Keratinocyte (primary cell): Measurements from ENCODE around the gene ELOVL6. TPM values are rescaled to one million over a fixed set of nuclear protein-coding genes. Genes with fewer than 3 reads are reported as not detected.

ENCODE experiments used
- DNase-seq: peaks from one replicate; pipeline ENCODE4 v3.0.0-alpha.2; 2011; ENCODE audit warnings: low read depth, missing footprints, low spot score
- FAIRE-seq: peaks from 2 replicates; lab custom pipeline; 2011; peaks lifted over from hg19 to GRCh38; lab: Jason Lieb, UNC
- H2AFZ ChIP-seq: 2 replicates; pipeline ENCODE4 v1.6.0; 2012; ENCODE audit warnings: low read length, control low read depth, inconsistent platforms; ENCODE audit not compliant: control insufficient read depth
- H3K27ac ChIP-seq: 2 replicates; pipeline ENCODE4 v1.5.1; 2011; ENCODE audit warnings: low read length; ENCODE audit not compliant: control insufficient read depth, insufficient read depth
- H3K27me3 ChIP-seq: 3 replicates; pipeline ENCODE4 v1.6.0; 2011; ENCODE audit warnings: low read length; ENCODE audit not compliant: control insufficient read depth, insufficient read depth; ENCODE audit errors: extremely low read depth
- H3K36me3 ChIP-seq, 2 experiments: 2 replicates in 1 of 2; 3 replicates in 1 of 2; pipeline ENCODE4 v1.5.1; 2011; ENCODE audit warnings: low read length in 2 of 2, mild to moderate bottlenecking in 1 of 2; ENCODE audit not compliant: control insufficient read depth in 2 of 2, insufficient read depth in 2 of 2; ENCODE audit errors: extremely low read depth in 1 of 2
- H3K4me1 ChIP-seq: 3 replicates; pipeline ENCODE4 v1.5.1; 2011; ENCODE audit warnings: low read length; ENCODE audit not compliant: control insufficient read depth, insufficient read depth; ENCODE audit errors: extremely low read depth
- H3K4me2 ChIP-seq: 3 replicates; pipeline ENCODE4 v1.6.0; 2011; ENCODE audit warnings: low read depth, low read length; ENCODE audit not compliant: control insufficient read depth, insufficient read depth; ENCODE audit errors: extremely low read depth
- H3K4me3 ChIP-seq, 3 experiments: fragments of 200-600 bp in 1 of 3; sonication (generic) in 1 of 3; 2 replicates in 2 of 3; 3 replicates in 1 of 3; pipeline ENCODE4 v1.5.1; 2011 to 2016; ENCODE audit warnings: low read length in 3 of 3, mild to moderate bottlenecking in 3 of 3, control low read depth in 2 of 3, inconsistent platforms in 1 of 3, low read depth in 1 of 3, mixed read lengths in 1 of 3, mixed run types in 1 of 3, moderate library complexity in 1 of 3; ENCODE audit not compliant: control insufficient read depth in 2 of 3, insufficient read depth in 2 of 3; ENCODE audit errors: extremely low read depth in 1 of 3
- H3K79me2 ChIP-seq: 2 replicates; pipeline ENCODE4 v1.6.0; 2012; ENCODE audit warnings: low read length; ENCODE audit not compliant: control insufficient read depth, insufficient read depth
- H3K9ac ChIP-seq: 3 replicates; pipeline ENCODE4 v1.6.0; 2011; ENCODE audit warnings: low read length; ENCODE audit not compliant: control insufficient read depth, insufficient read depth; ENCODE audit errors: extremely low read depth
- H3K9me1 ChIP-seq: 3 replicates; pipeline ENCODE4 v1.6.0; 2011; ENCODE audit warnings: low read length; ENCODE audit not compliant: control insufficient read depth, insufficient read depth; ENCODE audit errors: extremely low read depth
- H3K9me3 ChIP-seq: 2 replicates; pipeline ENCODE4 v1.5.1; 2012; ENCODE audit warnings: low read depth, low read length; ENCODE audit not compliant: control insufficient read depth
- H4K20me1 ChIP-seq: 3 replicates; pipeline ENCODE4 v1.6.0; 2011; ENCODE audit warnings: low read length; ENCODE audit not compliant: control insufficient read depth, insufficient read depth; ENCODE audit errors: extremely low read depth
- EZH2 ChIP-seq: IDR thresholded peaks from one replicate; pipeline ENCODE4 v1.6.1; 2012; ENCODE audit warnings: inconsistent platforms, mild to moderate bottlenecking, low read length, moderate library complexity
- dilution Hi-C: fragments of 300-500 bp; cut with MboI; formaldehyde crosslinking; loops from one replicate; pipeline ENCODE4 v1.7.0; 2020; ENCODE audit warnings: low sequenced_read_pairs; ENCODE audit not compliant: extremely low pct_ligation_motif_present
- polyA plus RNA-seq, 5 experiments: library from polyadenylated mRNA; depleted of rRNA in 3 of 5; stranded (reverse) in 3 of 5; stranded (forward) in 1 of 5; unstranded in 1 of 5; fragments of >200 nt; gene quantifications; 1 replicate in 1 of 5; 2 replicates in 3 of 5; 3 replicates in 1 of 5; pipeline versions ENCODE4 v1.2.1 to v1.2.3, GENCODE V29; 2011 to 2012; ENCODE audit warnings: missing spikeins in 2 of 5, low read depth in 1 of 5, low replicate concordance in 1 of 5
- TF ChIP-seq, protein P1 (sequence below), 3 experiments: IDR thresholded peaks in 1 of 3; conservative IDR thresholded peaks in 1 of 3; optimal IDR thresholded peaks in 1 of 3; 2 replicates in 2 of 3; 3 replicates in 1 of 3; pipeline versions ENCODE3 to v1.5.1; 2011; ENCODE audit warnings: low read length in 3 of 3, mild to moderate bottlenecking in 3 of 3, moderate library complexity in 2 of 3, control low read depth in 1 of 3, inconsistent platforms in 1 of 3; ENCODE audit not compliant: insufficient read depth in 2 of 3; ENCODE audit errors: extremely low read depth in 1 of 3

ELOVL6 gene
- polyA plus RNA-seq, 1 donor (not counting 4 experiments of a cell fraction or from before 2014, with no cell fraction given) = 65.9 TPM

DNA sequence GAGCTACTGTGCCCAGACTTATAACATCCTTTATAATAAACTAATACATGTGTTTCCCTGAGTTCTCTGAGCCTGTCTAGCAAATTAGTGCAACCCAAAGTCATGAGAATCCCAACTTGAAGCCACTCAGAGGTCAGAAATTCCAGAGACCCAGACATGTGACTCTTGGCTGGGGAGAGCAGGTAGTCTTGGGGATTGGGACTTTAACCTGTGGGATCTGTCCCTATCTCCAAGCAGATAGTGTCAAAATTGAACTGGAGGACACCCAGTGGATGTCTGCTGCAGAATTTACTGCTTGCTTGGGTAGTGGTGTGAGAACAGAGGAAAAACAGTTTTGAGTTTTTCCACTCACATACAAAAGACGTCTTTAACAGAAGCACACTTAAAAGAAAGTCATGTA, 26.4 kb downstream of the ELOVL6 start:
- dilution Hi-C loops = no loop called here

GRCh38 chr4:110170861-110171260, 27.6 kb downstream of the ELOVL6 start:
- no peaks in the 10 kb centered on the region for H3K9me1 ChIP-seq
- peaks cover 0 to 4% of the 10 kb centered on the region in 2 experiments for H3K36me3 ChIP-seq
- FAIRE-seq = no peak

More for the DNA sequence above, 26.4 kb downstream of the ELOVL6 start:
- Histone ChIP-seq H3K4me1 (peaks cover under 1% of the 10 kb centered on the region), H3K79me2 (peaks cover 10% of the 10 kb centered on the region), H3K9me3 (no peaks in the 10 kb centered on the region), H3K4me3 (no peak overlapping the region), H4K20me1 (no peaks in the 10 kb centered on the region), H3K4me2 (no peak overlapping the region), H2AFZ (no peak overlapping the region), H3K27me3 (no peaks in the 10 kb centered on the region), H3K36me3 (peaks cover 0 to 5% of the 10 kb centered on the region in 2 experiments), H3K27ac (no peak overlapping the region), H3K9me1 (no peaks in the 10 kb centered on the region), H3K9ac (no peak overlapping the region)
- FAIRE-seq = no peak
- TF ChIP-seq, protein P1, sequence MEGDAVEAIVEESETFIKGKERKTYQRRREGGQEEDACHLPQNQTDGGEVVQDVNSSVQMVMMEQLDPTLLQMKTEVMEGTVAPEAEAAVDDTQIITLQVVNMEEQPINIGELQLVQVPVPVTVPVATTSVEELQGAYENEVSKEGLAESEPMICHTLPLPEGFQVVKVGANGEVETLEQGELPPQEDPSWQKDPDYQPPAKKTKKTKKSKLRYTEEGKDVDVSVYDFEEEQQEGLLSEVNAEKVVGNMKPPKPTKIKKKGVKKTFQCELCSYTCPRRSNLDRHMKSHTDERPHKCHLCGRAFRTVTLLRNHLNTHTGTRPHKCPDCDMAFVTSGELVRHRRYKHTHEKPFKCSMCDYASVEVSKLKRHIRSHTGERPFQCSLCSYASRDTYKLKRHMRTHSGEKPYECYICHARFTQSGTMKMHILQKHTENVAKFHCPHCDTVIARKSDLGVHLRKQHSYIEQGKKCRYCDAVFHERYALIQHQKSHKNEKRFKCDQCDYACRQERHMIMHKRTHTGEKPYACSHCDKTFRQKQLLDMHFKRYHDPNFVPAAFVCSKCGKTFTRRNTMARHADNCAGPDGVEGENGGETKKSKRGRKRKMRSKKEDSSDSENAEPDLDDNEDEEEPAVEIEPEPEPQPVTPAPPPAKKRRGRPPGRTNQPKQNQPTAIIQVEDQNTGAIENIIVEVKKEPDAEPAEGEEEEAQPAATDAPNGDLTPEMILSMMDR (optimal IDR thresholded peaks at IDR 0.05 in 1 of 3, IDR thresholded peaks at IDR 0.05 in 1 of 3, conservative IDR thresholded peaks at IDR 0.05 in 1 of 3; ENCODE audit: extremely low read depth in 1 of 3, insufficient read depth in 2 of 3, low read length in 3 of 3) = no peak
- TF ChIP-seq EZH2 = no peak
- DNase-seq = no peak

More at GRCh38 chr4:110170861-110171260, 27.6 kb downstream of the ELOVL6 start:
- Histone ChIP-seq H3K9me3 (no peaks in the 10 kb centered on the region), H3K4me2 (no peak overlapping the region), H3K9ac (no peak overlapping the region), H3K27ac (no peak overlapping the region), H4K20me1 (no peaks in the 10 kb centered on the region), H3K79me2 (peaks cover 6% of the 10 kb centered on the region), H3K27me3 (no peaks in the 10 kb centered on the region), H2AFZ (no peak overlapping the region), H3K4me3 (no peak overlapping the region), H3K4me1 (peaks cover 9% of the 10 kb centered on the region)
- DNase-seq = no peak
- dilution Hi-C loops = no loop called here
- no peak for TF ChIP-seq EZH2
- TF ChIP-seq, protein P1 (optimal IDR thresholded peaks at IDR 0.05 in 1 of 3, IDR thresholded peaks at IDR 0.05 in 1 of 3, conservative IDR thresholded peaks at IDR 0.05 in 1 of 3; ENCODE audit: extremely low read depth in 1 of 3, insufficient read depth in 2 of 3, low read length in 3 of 3) = no peak
